HG03565 (cell line): Measurements from ENCODE around the gene ANO8.

ENCODE experiments used
- ATAC-seq: cut with Tn5 transposase; IDR thresholded peaks from one replicate; pipeline ENCODE4 v1.9.1; 2021; ENCODE audit warnings: mild to moderate bottlenecking, moderate library complexity; ENCODE audit not compliant: unreplicated experiment

ANO8 gene

DNA sequence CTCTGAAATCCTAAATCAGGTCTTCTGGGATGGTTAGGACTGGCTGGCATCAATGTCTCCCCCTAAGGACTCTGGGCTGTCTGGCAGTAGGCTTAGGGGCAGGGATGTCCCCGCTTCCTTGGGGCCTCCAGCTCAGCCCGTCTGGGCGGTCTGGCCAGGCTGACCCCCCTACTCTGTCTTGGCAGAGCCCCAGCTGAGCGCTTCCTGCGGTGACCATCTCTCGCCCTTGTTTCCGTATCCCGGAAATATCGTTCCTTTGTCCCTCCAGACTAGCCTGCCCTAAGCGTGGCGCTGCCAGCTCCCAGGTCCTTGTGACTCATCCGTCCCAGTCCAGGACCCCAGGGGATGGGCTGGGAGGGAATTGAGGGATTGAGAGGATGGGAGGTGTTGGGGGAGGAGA is 14.0 kb upstream of the ANO8 start:
- ATAC-seq: no peak

DNA sequence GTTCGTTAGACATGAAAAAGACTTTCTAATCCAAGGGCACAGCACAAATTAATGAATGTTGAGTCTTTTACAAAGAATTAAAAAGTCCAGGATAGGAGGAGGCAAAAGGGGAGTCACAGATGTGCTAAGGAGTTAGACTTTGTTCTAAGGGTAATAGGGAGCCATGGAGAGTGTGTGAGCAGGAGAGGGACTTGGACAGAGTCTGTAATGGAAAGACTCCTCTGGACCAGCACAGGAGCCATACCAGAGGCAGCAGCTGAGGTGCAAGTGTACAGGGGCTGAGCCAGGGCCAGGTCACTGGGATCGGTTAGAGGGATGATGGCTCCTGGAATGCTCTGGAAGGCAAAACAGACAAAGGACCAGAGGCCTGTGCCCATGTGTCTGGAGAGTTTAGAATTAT is 13.2 kb upstream of the ANO8 start:
- ATAC-seq: no peak

DNA sequence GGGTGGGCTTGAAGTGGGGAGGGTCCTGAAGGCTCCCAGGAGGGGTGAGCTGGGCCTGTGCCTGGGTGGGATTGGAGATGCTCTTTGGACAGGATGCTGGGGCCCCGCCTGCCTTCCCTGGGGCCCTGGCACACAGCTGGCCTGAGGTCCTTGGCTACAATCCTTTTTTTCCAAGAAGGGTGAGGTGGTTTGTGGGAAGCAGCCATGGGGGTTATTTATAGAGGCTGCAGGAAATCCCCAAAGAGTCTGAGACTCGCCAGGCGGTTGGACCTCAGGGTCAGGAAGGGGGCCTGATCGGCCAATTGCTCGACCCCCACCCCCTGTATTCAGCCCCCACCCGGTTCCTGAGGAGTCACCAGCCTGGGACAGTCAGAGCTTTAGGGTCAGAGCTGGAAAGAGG is 12.7 kb upstream of the ANO8 start:
- no peak for ATAC-seq

DNA sequence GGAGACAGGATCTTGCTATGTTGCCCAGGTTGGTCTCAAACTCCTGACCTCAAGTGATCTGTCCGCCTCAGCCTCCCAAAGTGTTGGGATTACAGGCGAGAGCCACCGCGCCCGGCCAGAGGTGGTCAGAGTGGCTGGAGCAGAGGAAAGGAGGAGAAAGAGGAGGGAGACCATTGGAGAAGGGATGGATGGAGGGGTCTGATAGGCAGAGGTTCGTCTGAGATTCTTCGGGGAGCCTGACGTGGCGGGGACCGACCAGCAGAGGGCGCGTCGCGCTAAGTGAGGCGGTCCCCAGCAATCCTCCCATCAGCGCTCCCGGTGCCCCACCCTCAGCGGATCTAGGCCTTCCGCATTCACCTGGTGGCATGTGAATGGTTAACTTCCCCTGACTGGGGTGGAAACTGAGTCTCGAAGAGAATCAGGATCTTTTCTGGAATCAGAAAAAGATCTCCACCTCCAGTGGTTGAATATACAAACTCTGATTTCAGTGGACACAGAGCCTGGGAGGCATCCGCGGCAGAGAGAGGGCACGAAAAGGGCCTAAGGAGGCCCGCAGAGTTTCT is 11.5 kb upstream of the ANO8 start:
- ATAC-seq: no peak

DNA sequence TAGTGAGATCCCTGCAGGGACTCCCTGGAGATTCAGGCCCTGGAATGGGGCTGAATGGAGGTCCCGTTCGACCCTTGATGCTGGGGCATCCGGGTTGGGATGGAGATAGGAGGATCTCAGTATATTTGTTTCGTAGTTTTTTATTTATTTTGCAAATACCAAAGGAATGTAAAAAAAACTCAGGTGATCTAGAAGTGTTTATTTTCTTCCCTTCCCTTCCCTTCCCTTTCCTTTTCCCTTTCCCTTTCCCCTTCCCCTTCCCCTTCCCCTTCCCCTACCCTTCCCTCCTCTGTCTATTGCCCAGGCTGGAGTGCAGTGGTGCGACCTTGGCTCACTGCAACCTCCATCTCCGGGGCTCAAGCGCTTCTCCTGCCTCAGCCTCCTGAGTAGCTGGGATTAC is 7.2 kb upstream of the ANO8 start:
- ATAC-seq: no peak

DNA sequence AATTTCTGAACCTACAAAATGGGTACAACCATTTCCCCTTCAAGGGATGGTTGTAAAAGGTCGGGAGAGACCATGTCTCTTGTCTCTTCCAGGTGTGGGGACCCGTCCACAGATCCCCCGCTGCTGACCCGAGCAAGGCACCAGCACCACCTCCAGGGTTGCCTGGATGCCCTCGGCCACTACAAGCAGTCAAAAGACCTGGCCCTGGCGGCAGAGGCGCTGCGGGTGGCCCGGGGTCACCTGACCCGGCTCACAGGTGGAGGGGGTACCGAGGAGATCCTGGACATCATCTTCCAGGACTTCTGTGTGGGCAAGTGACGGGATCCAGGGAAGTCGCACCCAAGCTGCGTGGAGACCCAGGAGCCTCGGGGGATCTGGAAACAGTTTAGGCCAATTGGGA is 6.7 kb upstream of the ANO8 start:
- no peak for ATAC-seq

DNA sequence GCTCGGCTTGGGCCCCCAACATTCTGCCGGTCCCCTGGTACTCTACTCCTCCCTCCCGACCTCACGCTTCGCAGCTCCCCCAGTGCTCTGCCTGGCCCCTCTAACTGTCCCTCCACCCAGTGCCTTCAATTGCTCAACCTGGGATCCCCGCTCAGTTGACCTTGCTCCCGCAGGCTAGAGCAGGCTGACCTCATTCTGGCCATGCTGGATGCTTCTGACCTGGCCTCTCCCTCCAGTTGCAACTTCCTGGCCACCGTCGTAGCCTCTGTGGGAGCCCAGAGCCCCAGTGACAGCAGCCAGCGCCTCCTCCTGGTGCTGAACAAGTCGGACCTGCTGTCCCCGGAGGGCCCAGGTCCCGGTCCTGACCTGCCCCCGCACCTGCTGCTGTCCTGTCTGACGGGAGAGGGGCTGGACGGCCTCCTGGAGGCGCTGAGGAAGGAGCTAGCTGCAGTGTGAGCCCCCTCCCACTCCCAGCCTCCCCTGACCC is 6.3 kb upstream of the ANO8 start:
- ATAC-seq: no peak

DNA sequence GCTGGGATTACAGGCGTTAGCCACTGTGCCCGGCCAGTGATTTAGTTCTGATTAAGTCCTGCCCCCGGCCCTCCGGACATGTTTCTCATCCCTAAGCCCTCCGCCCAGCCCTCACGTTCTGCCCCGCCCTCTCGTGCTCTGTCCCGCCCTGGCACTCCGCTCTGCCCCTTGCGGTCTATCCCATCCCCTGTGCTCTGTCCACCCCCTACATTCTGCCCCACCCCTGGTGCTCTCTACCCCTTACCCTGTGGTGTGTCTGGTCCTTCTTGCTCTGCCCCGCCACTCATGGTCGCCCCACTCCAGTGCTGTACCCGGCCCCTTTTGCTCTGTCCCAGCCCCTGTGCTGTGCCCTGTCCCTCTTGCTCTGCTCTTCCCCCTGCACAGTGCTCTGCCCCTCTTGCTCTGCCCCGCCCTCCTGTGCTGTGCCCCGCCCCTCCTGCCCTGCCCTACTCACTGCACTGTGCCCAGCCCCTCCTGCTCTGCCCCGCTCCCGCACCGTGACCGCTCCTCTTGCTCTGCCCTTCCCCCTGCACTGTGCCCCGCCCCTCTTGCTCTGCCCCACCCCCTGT is 5.7 kb upstream of the ANO8 start:
- ATAC-seq: no peak

DNA sequence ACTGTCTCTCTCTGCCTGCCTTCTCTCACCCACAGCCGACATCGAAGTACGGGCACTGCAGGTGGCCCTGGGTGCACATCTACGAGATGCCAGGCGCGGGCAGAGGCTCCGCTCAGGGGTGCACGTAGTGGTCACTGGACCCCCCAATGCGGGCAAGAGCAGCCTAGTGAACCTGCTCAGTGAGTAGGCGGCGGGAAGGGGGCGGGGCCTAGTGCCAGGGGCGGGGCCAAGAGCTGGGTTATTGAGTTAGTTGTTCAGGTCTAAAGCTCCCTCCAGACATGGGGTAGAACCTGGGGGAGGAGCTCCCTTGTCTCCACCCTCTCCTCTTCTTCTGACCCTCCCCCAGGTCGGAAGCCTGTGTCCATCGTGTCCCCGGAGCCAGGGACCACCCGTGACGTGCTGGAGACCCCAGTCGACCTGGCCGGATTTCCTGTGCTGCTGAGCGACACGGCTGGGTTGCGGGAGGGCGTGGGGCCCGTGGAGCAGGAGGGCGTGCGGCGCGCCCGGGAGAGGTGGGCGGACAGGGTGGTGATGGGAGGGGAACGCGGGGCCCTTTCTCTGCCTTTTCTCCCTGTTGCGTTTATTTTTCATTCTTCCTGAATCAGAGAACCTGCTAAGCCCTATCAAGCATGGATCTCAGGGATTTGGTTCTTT is 4.6 kb upstream of the ANO8 start:
- no peak for ATAC-seq

DNA sequence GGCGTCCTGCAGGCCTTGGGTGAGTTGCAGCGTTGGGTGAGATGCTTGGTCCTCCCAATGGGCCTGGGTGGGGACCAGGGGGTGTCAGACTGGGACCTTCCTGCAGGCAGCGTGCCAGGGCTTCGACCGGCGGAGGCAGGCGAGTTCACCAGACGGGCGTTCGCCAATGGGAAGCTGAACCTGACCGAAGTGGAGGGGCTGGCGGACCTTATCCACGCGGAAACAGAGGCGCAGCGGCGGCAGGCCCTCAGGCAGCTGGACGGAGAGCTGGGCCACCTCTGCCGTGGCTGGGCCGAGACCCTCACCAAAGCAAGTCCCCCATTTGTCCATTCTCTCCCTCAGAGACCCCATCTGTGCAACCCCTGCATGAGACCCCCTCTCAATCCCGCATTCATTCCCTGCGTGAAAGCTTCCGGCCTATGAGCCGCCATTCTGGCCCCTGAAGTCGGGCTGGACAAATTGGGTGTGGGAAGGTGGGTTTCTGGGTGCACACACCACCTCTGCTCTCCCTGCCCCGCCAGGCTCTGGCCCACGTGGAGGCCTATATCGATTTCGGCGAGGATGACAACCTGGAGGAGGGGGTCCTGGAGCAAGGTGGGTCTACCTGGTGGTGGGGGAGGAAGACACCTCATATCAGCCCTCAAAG is 3.9 kb upstream of the ANO8 start:
- no peak for ATAC-seq

DNA sequence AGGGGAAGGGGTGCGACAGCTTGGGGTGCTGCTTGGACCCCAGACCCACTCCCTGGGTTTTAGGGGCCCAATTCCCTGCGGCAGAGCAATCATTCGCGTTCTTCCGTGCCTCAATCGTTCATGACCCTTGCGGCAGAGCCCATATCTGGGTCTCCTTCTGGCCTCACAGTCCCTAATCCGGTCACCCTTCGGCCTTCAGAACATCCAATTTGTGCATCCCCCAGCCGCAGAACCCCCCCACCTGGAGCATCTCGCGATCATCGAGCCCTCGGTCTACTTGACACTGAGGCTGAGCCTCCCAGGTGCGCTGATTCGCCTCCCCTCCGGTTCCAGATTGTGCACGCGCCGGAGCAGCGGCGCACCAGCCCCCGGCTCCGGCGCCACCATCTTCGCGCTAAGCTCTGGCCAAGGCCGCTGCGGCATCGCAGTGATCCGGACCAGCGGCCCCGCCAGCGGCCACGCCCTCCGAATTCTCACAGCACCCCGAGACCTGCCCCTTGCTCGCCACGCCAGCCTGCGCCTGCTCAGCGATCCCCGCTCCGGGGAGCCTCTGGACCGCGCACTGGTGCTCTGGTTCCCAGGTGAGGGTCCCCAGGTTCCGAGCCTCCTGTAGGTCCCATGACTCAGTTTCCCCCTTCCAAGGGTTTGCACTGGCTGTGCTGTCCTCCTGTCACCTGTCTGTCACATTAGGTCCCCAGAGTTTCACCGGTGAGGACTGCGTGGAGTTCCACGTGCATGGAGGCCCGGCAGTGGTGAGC is 3.2 kb upstream of the ANO8 start:
- no peak for ATAC-seq

DNA sequence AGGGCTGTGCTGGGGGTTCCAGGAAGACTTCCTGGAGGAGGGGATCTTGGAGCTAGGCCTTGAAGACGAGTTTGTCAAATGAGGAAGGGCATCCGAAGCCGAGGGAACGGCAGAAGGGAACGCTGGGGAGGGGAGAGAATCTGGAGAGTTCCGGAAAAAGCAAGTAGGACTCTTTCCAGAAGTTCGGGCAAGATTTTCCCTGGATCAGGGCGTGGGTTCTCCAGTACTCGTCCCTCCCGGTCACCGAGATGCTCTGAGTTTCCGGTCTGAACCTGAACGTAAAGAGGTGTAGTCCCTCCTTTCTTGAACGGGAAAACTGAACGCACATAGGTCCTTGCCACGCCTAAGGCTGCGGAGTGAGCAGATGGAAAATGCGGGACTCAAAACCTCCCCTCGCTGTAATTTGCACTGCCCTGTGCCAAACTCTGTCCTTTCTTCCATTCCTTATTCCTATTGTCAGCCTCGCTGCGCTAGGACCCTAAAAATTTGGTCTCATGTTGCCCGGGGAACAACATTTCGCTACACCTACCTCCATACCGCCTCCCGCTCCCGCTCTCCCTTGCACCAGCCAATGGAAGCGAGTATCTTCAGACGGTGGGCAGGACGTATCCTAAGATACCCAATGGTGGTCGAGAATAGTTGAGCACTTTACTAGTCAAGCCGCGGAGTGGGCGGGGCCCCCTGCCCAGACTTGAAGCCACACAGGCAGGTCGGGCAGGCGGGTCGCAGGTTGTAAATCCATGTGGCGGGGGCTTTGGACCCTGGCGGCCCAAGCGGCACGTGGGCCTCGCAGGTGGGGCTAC is 2.4 kb upstream of the ANO8 start, which contains the start of gene GTPBP3:
Gene GTPBP3 (plus strand): TSS at position 682 of the 803 bp plus-strand sequence. CDS start 59 bp downstream, at position 741.
- peak; percentile 79 for ATAC-seq

DNA sequence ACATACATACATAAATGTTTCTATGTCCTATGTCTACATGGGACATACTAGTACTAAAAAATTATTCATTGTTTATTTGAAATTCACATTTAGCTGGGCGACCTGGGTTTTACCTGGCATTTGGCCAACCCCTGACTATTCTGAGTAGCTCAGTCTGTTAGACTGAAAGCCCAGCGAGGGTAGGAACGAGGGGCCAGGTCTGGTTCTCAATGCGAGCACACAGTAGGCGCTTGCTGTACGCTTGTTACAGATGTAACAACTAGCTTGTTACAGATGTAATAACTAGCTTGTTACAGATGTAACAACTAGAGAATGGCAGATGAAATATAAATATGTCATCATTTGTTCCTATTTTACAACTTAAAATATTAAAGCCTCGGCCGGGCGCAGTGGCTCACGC is 920 bp upstream of the ANO8 start:
- no peak for ATAC-seq

DNA sequence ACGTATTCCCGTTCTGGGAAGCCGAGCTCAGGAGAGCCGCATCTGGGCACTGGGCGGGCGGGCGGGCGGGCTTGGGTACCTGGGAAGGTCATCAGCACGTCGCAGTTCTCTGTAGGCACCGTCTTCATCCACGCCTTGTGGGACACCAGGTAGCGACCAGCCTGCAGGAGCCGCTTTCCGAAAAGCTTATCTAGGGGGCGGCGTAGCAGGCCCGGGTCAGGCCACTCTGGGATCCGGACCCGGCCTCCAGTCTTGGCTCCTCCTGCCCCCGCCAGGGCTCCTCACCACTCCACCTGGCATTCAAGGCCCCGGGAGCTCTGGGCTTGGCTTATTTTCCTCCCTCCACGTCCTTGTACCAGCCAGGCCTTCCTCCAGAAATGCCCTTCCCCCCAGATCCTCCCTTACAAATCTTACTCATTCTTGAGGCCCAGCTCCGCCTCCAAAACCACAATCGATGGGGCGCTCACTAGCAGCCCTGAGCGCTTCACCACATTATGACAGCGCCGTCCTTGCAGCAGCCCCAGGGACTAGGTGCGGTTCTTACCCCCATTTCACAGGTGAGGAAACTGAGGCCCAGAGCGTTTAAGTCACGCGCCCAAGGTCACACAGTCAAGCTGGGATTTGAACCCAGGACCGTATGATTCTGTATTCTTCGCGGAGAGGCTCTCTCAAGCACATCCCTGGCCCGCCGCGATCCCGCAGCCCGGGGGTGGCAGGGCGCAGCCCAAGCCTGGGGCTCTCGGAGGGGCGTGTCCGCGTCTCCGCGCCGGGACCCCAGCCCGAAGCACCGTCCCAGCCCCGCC is 843 bp downstream of the ANO8 start:
- no peak for ATAC-seq

DNA sequence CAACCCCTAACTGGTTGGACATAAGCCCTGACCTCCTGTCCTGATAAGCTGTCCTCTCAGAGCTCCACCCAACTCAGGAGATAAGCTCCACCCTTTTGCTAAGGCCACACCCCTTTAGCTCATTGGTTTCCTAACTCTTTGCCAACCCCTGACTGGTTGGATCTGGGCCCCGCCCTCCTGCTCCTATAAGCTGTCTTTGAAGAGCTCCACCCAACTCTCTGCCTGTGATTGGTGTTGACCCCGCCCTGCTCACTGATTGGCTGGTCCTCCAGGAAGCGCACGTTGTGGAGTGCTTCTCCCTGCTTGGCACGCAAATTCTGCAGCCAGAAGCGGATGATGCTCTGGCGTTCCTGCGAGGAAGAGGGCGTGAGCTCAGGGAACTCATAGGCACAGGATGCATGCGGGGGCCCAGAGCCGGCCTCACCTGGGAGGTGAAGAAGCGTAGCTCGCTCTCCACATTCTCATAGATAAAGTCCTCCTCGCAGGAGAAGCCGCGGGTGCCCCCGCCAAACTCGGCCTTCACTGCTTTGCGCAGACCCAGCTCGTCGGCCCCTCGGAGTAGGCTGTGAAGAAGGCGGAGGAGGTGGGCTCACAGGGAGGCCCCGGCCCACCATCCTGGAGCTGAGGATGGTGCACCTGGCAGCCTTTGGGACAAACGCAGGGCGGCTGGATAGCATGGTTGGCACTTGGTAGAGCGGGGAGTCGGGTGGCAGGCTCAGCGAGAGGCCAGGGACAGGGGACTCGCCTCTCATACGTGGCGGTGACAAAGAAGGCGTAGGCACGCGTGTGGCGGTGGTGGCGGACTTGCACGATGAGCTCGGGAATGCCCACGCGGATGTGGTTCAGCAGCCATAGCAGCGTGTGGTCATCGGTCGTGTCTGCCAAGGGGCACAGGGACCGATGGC is 1.7 kb downstream of the ANO8 start:
- no peak for ATAC-seq

DNA sequence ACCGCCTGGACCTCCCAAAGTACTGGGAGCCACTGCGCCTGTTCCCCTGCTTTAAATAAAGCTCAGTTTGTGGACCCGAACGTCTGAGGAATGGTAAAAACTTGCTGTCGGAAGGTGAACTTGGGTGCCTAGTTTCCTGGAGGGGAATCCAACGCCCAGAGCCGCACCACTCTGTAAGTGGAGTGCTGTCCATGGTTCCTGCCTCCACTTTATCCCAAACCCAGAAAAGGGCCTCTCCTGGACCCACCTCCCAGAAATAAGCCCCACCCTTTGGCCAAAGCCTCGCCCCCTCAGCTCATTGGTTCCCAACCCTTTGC is 2.3 kb downstream of the ANO8 start:
- no peak for ATAC-seq

DNA sequence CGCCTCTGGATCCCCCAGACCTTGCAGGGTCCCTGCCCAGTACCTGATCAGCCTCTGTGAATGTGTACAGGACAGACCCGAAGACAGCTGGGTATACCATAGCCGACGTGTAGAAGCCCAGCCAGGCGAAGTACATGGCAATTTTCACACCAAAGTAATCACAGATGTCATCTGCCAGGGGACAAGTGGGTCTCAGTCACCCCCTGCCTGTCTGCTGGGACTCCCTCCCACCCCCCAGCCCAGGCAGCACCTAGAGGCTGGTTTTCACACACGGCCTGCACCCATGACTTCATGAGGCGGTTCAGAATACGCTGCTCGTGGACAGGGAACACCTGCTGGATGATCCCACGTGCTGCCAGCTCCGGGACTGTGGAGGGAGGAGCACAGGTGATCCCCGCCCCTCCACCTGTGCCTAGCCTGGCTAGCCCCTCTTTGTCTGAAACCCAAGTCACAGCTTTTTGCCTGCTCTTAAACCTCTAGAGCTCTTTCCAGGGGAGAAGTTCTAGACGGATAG is 3.6 kb downstream of the ANO8 start:
- no peak for ATAC-seq

DNA sequence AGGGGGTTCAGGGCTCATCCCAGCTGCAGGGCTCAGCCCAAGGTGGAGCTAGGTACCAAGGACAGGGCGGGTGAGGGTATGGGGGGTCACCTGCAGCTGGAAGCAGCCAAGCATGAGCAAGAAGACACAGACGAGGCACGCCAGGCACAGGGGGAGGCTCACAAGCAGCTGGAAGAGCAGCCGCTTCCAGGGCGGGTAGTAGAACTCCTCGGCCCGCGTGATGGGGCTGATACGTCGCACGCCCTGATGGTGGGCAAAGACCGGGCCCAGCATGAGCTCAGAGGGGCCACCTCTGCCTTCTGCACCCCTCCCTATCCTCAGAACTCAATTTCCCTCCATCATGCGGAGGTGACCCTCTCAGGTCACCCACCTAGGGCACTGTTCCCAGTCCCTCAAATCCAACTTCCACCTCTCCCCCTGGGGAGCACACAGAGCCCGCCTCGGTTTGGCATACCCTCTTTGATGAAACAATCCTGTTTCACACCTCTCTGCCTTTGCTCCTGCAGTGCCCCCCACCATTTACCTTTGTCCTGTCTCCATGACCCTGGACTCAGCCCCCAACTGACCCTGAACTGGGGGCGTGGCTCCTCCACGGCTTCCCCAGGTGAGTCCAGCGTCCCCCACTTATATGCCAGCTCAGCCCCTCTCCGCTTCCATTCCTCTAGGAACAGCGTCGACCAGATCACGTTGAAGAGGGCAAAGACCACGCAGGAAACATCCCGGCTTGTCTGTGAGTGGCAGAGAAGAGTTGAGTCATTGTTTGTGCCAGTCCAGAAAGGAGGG is 4.2 kb downstream of the ANO8 start:
- no peak for ATAC-seq
